ENCODE measurements around the gene NEURL1B.

Gene NEURL1B

GRCh38 chr5:172620506-172620905 lies 20.6 kb upstream of the NEURL1B start:
- no peak for DNase-seq (ENCODE audit: low read depth)
- no peak for TF ChIP-seq CTCF (IDR thresholded peaks at IDR 0.05; ENCODE audit: insufficient read depth, low read depth, low read length, missing control alignments)
- no peak overlapping the region for H3K4me3 ChIP-seq (ENCODE audit: low read length)

GRCh38 chr5:172622091-172623046 lies 18.7 kb upstream of the NEURL1B start:
- no peak overlapping the region for H3K4me3 ChIP-seq (ENCODE audit: low read length)
- no peak for DNase-seq (ENCODE audit: low read depth)
- TF ChIP-seq CTCF (IDR thresholded peaks at IDR 0.05; ENCODE audit: insufficient read depth, low read depth, low read length, missing control alignments), result no peak

- no peak for DNase-seq (ENCODE audit: low read depth)
- no peak overlapping the region for H3K4me3 ChIP-seq (ENCODE audit: low read length)
- TF ChIP-seq CTCF (IDR thresholded peaks at IDR 0.05; ENCODE audit: insufficient read depth, low read depth, low read length, missing control alignments), result no peak
Observed at GRCh38 chr5:172623313-172623980, 17.6 kb upstream of the NEURL1B start.

- no peak overlapping the region for H3K4me3 ChIP-seq (ENCODE audit: low read length)
- TF ChIP-seq CTCF (IDR thresholded peaks at IDR 0.05; ENCODE audit: insufficient read depth, low read depth, low read length, missing control alignments), result no peak
- no peak for DNase-seq (ENCODE audit: low read depth)
Observed at GRCh38 chr5:172624083-172624995, 16.7 kb upstream of the NEURL1B start.

- TF ChIP-seq CTCF (IDR thresholded peaks at IDR 0.05; ENCODE audit: insufficient read depth, low read depth, low read length, missing control alignments), result no peak
- no peak for DNase-seq (ENCODE audit: low read depth)
- no peak overlapping the region for H3K4me3 ChIP-seq (ENCODE audit: low read length)
Observed at GRCh38 chr5:172624996-172625964, 15.8 kb upstream of the NEURL1B start.
